ENCODE measurements around the gene SOX18.
A peak's percentile ranks its signal among the peaks of the same experiment; 100 is the strongest.

SOX18 gene

GRCh38 chr20:64006902-64007301, 42.5 kb downstream of the SOX18 start:
- TF ChIP-seq, protein P1, sequence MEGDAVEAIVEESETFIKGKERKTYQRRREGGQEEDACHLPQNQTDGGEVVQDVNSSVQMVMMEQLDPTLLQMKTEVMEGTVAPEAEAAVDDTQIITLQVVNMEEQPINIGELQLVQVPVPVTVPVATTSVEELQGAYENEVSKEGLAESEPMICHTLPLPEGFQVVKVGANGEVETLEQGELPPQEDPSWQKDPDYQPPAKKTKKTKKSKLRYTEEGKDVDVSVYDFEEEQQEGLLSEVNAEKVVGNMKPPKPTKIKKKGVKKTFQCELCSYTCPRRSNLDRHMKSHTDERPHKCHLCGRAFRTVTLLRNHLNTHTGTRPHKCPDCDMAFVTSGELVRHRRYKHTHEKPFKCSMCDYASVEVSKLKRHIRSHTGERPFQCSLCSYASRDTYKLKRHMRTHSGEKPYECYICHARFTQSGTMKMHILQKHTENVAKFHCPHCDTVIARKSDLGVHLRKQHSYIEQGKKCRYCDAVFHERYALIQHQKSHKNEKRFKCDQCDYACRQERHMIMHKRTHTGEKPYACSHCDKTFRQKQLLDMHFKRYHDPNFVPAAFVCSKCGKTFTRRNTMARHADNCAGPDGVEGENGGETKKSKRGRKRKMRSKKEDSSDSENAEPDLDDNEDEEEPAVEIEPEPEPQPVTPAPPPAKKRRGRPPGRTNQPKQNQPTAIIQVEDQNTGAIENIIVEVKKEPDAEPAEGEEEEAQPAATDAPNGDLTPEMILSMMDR (IDR thresholded peaks at IDR 0.05; ENCODE audit: low read depth, low read length) = no peak
- no peak for DNase-seq
- no peaks in the 10 kb centered on the region for H3K9me3 ChIP-seq
- no peaks in the 10 kb centered on the region for H3K4me1 ChIP-seq
- H3K27me3 ChIP-seq = no peaks in the 10 kb centered on the region
- H3K36me3 ChIP-seq = peaks cover 85% of the 10 kb centered on the region
- no peak overlapping the region for H3K4me3 ChIP-seq (ENCODE audit: low read depth, low read length)

DNA sequence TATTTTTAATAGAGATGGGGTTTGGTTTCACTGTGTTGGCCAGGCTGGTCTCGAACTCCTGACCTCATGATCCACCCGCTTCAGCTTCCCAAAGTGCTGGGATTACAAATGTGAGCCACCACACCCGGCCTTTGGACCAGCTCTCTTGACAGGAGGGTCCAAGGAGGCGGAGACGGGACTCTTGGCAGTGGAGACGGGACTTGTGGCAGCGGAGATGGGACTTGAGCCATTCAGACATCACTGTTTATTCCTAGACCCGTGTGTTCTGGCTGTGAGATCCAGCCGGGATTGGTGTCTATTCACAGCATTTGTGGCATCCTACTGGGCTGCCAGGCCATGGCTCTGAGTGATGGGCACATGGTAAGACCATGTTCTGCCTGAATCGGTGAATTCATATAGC, 42.9 kb downstream of the SOX18 start:
- TF ChIP-seq, protein P1 (IDR thresholded peaks at IDR 0.05; ENCODE audit: low read depth, low read length) = no peak

DNA sequence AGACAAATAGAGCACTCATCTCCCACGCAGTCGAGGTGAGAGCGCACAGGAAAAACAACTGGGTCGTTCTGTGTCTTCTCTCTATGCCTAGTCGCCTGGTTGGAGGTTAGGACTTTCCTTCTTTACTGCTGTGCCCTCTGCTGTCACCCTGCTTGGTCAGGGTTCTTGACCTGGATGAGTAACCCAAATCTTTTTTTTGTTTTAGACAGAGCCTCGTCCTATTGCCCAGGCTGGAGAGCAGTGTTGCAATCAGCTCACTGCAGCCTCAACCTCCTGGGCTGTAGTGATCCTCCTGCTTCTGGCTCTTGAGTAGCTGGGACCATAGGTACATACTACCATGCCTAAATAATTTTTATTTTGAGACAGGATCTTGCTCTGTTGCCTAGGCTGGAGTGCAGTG, 44.0 kb downstream of the SOX18 start:
- H3K36me3 ChIP-seq = peaks cover 86% of the 10 kb centered on the region
- TF ChIP-seq, protein P1 (IDR thresholded peaks at IDR 0.05; ENCODE audit: low read depth, low read length) = no peak
- H3K27me3 ChIP-seq = no peaks in the 10 kb centered on the region
- no peak for DNase-seq
- no peak overlapping the region for H3K4me3 ChIP-seq (ENCODE audit: low read depth, low read length)
- no peaks in the 10 kb centered on the region for H3K9me3 ChIP-seq
- H3K4me1 ChIP-seq = peaks cover 4% of the 10 kb centered on the region; the same call in 1 of the 2 replicates

More for the DNA sequence above, 42.9 kb downstream of the SOX18 start:
- DNase-seq = no peak
- no peaks in the 10 kb centered on the region for H3K27me3 ChIP-seq
- H3K9me3 ChIP-seq = no peaks in the 10 kb centered on the region
- H3K36me3 ChIP-seq = peaks cover 87% of the 10 kb centered on the region
- H3K4me3 ChIP-seq (ENCODE audit: low read depth, low read length) = no peak overlapping the region
- H3K4me1 ChIP-seq = no peaks in the 10 kb centered on the region

GRCh38 chr20:64003960-64004725, 45.3 kb downstream of the SOX18 start:
- Histone ChIP-seq H3K4me1 (peaks cover 4% of the 10 kb centered on the region; the same call in 1 of the 2 replicates), H3K4me3 (ENCODE audit: low read depth, low read length) (no peak overlapping the region), H3K36me3 (peaks cover 85% of the 10 kb centered on the region), H3K9me3 (no peaks in the 10 kb centered on the region), H3K27me3 (no peaks in the 10 kb centered on the region)
- TF ChIP-seq, protein P1 (IDR thresholded peaks at IDR 0.05; ENCODE audit: low read depth, low read length) = no peak
- no peak for DNase-seq

DNA sequence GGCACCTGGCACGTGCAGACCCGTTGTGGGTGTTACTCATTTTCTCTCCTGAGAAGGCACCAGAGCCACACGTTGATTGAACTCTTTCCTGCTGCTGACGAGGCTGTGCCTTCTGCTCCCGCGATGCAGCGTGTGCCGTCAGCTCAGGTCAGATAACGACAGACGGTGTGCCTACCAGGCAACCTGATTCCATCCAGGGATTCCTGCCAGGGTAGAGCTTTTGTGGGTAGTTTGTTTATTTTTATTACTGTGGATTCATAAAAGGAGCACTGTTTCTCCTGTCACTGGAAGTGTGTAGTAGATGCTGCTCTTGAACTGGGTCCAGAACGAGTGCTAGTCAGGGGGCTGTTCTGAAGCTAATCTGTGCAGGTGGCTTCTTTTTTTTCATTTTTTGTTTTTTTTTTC, 47.8 kb downstream of the SOX18 start:
- TF ChIP-seq, protein P1 (IDR thresholded peaks at IDR 0.05; ENCODE audit: low read depth, low read length) = no peak
- H3K4me3 ChIP-seq (ENCODE audit: low read depth, low read length) = no peak overlapping the region
- DNase-seq = no peak
- peaks cover 4% of the 10 kb centered on the region; the same call in 1 of the 2 replicates for H3K4me1 ChIP-seq
- no peaks in the 10 kb centered on the region for H3K27me3 ChIP-seq
- peaks cover 86% of the 10 kb centered on the region for H3K36me3 ChIP-seq
- no peaks in the 10 kb centered on the region for H3K9me3 ChIP-seq

- peak; percentile 61 for DNase-seq
- Histone ChIP-seq H3K27me3 (no peaks in the 10 kb centered on the region), H3K4me3 (ENCODE audit: low read depth, low read length) (no peak overlapping the region), H3K36me3 (peaks cover 88% of the 10 kb centered on the region), H3K9me3 (no peaks in the 10 kb centered on the region), H3K4me1 (peaks cover 4% of the 10 kb centered on the region; the same call in 1 of the 2 replicates)
- TF ChIP-seq, protein P1 (IDR thresholded peaks at IDR 0.05; ENCODE audit: low read depth, low read length) = no peak
Observed at GRCh38 chr20:64000906-64001305, 48.5 kb downstream of the SOX18 start.
